Small intestine (tissue), 7 donors: ENCODE results near the gene COQ8B. TPM values are rescaled to one million over a fixed set of nuclear protein-coding genes. Genes with fewer than 3 reads are reported as not detected.

Experiments used
- DNase-seq, 2 donors: peaks; one replicate each; pipeline versions ENCODE4 v3.0.0 to v3.0.0-alpha.2; 2013
- FAIRE-seq: peaks from 2 replicates; lab custom pipeline; 2012; peaks lifted over from hg19 to GRCh38; lab: Jason Lieb, UNC
- H3K27ac ChIP-seq, 3 donors: one replicate each; pipeline ENCODE4 v1.5.1; 2013; ENCODE audit warnings: low read length in 2 of 3, mild to moderate bottlenecking in 2 of 3, control low read depth in 1 of 3, inconsistent platforms in 1 of 3, low read depth in 1 of 3, moderate library complexity in 1 of 3
- H3K27me3 ChIP-seq, 3 donors: one replicate each; pipeline ENCODE4 v1.6.1; 2013; ENCODE audit warnings: low read length in 3 of 3, inconsistent platforms in 1 of 3; ENCODE audit not compliant: control insufficient read depth in 3 of 3, insufficient read depth in 3 of 3
- H3K36me3 ChIP-seq, 3 donors: one replicate each; pipeline ENCODE4 v1.6.1; 2013; ENCODE audit warnings: low read length in 3 of 3, inconsistent platforms in 1 of 3, low read depth in 1 of 3, mild to moderate bottlenecking in 1 of 3, moderate library complexity in 1 of 3; ENCODE audit not compliant: control insufficient read depth in 3 of 3, insufficient read depth in 2 of 3
- H3K4me1 ChIP-seq, 3 donors: one replicate each; pipeline ENCODE4 v1.6.1; 2013; ENCODE audit warnings: low read length in 2 of 3, inconsistent platforms in 1 of 3, low read depth in 1 of 3, mild to moderate bottlenecking in 1 of 3, moderate library complexity in 1 of 3; ENCODE audit not compliant: control insufficient read depth in 3 of 3, insufficient read depth in 2 of 3
- H3K4me3 ChIP-seq, 3 donors: one replicate each; pipeline ENCODE4 v1.5.1; 2013; ENCODE audit warnings: low read length in 3 of 3, control low read depth in 1 of 3, inconsistent platforms in 1 of 3, low read depth in 1 of 3, mild to moderate bottlenecking in 1 of 3, moderate library complexity in 1 of 3
- H3K9me3 ChIP-seq, 2 donors: one replicate each; pipeline ENCODE4 v1.6.1; 2013; ENCODE audit warnings: low read depth in 1 of 2, low read length in 1 of 2; ENCODE audit not compliant: control insufficient read depth in 2 of 2, insufficient read depth in 1 of 2
- WGBS, 3 donors: extraction: QIAGEN DNeasy Blood & Tissue Kit; methylation state at CpG; one replicate each; pipeline ENCODE4 v1.1.7; 2013; 5-methylcytosine and 5-hydroxymethylcytosine counted together
- polyA plus RNA-seq, 4 donors: library from polyadenylated mRNA; stranded (reverse) in 3 of 4; unstranded in 1 of 4; fragments of 200-250 nt in 3 of 4; fragments of 120-200 nt in 1 of 4; gene quantifications; one replicate each; pipeline versions ENCODE4 v1.2.1 to v1.2.3, GENCODE V29; 2013
- donor health status: healthy with polysubstance abuse.
- donor health status: control.
- donor health status: control.
- donor health status: Bipolar disorder and iron deficiency.
- donor health status: healthy.

Gene COQ8B
- polyA plus RNA-seq, 4 donors, result 29.2 to 45.5 (median 42.8) TPM

- Histone ChIP-seq H3K27me3 (no peaks in the 10 kb centered on the region), H3K36me3 (peaks cover 11 to 76% (median 26%) of the 10 kb centered on the region in 3 donors), H3K4me3 (no peak overlapping the region), H3K9me3 (no peaks in the 10 kb centered on the region), H3K27ac (peak overlapping the region in 1 of 3 donors; percentile 12), H3K4me1 (peaks cover 0 to 19% (median 11%) of the 10 kb centered on the region in 3 donors)
- FAIRE-seq, result no peak
- 62 to 76% (median 72%) methylated on average over 10 to 11 of the region's 11 CpGs for WGBS, 3 donors
- no peak for DNase-seq
These were observed 39.9 kb upstream of the COQ8B start for GRCh38 chr19:40756502-40757110.

DNA sequence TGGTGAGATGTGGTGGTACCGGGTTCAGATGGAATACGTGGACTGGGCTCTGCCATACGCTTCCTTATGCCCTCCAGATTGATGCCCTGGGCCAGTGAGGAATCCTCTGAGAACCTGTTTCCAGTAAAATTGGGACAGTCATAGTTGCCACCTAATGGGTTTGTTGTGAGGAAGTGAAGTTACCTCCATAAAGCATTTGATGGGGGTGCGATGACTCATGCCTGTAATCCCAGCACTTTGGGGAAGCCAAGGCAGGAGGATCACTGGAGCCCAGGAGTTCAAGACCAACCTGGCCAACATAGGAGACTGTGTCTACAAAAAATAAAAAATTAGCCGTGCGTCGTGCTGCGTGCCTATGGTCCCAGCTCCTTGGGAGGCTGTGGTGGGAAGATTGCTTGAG, 39.1 kb upstream of the COQ8B start:
- Histone ChIP-seq H3K4me3 (no peak overlapping the region), H3K9me3 (no peaks in the 10 kb centered on the region), H3K27ac (peak overlapping the region in 1 of 3 donors; percentile 19), H3K4me1 (peaks cover 0 to 19% (median 11%) of the 10 kb centered on the region in 3 donors), H3K36me3 (peaks cover 7 to 70% (median 20%) of the 10 kb centered on the region in 3 donors), H3K27me3 (no peaks in the 10 kb centered on the region)
- WGBS, 3 donors, result 95% methylated on average over 8 of the region's 8 CpGs
- no peak for FAIRE-seq
- no peak for DNase-seq

DNA sequence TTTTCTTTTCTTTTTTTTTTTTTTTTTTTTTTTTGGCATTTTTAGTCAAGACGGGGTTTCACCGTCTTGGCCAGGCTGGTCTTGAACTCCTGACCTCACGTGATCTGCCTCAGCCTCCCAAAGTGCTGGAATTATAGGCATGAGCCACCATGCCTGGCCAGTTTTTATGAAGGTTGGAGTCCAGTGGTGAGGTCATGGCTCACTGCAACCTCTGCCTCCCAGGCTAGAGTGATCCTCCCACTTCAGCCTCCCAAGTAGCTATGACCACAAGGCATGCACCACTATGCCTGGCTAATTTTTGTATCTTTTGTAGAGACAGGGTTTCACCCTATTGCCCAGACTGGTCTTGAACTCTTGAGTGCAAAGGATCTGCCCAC, 38.5 kb upstream of the COQ8B start:
- WGBS, 3 donors, result 59 to 66% (median 65%) methylated on average over 3 of the region's 3 CpGs
- peaks cover 7 to 65% (median 16%) of the 10 kb centered on the region in 3 donors for H3K36me3 ChIP-seq
- H3K27ac ChIP-seq, result peak overlapping the region; percentile 40 to 94 (median 83)
- no peaks in the 10 kb centered on the region for H3K27me3 ChIP-seq
- DNase-seq, result no peak
- no peak overlapping the region for H3K4me3 ChIP-seq
- H3K4me1 ChIP-seq, result peaks cover 0 to 19% (median 11%) of the 10 kb centered on the region in 3 donors
- H3K9me3 ChIP-seq, result no peaks in the 10 kb centered on the region
- no peak for FAIRE-seq

DNA sequence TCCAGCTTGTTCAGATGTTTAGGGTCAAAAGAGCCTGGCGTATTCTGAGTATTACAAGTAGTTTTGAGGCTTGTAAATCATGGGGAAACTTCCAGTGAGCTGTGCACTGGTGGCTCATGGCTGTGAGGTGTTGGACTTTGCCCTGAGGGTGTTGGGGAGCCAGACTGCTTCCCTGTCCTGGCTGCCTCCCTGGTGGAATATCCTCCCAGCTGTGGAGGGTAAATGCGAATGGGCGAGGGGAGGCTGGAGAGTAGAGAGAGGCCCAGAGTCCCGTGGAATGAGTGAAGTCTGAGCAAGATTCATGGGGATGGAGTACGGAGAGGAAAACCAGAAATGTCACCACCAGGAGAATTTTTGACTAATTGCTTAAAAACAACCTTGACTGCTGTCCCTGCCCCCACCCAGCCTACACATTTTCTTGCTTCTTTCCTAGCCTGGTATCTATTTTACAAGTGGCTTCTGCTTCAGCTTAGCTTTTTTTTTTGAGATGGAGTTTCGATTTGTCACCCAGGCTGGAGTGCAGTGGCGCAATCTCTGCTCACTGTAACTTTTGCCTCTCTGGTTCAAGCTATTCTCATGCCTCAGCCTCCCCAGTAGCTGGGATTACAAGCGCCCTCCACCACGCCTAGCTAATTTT, 38.0 kb upstream of the COQ8B start:
- Histone ChIP-seq H3K27me3 (no peaks in the 10 kb centered on the region), H3K27ac (peak overlapping the region; percentile 83 to 95 (median 94)), H3K9me3 (no peaks in the 10 kb centered on the region), H3K4me3 (peak overlapping the region in 2 of 3 donors; percentile 11 to 42), H3K36me3 (peaks cover 5 to 60% (median 16%) of the 10 kb centered on the region in 3 donors), H3K4me1 (peaks cover 0 to 23% (median 11%) of the 10 kb centered on the region in 3 donors)
- DNase-seq (peak; percentile 88 to 92), FAIRE-seq (no peak)
- WGBS, 3 donors, result 25 to 50% (median 30%) methylated on average over 9 of the region's 9 CpGs

DNA sequence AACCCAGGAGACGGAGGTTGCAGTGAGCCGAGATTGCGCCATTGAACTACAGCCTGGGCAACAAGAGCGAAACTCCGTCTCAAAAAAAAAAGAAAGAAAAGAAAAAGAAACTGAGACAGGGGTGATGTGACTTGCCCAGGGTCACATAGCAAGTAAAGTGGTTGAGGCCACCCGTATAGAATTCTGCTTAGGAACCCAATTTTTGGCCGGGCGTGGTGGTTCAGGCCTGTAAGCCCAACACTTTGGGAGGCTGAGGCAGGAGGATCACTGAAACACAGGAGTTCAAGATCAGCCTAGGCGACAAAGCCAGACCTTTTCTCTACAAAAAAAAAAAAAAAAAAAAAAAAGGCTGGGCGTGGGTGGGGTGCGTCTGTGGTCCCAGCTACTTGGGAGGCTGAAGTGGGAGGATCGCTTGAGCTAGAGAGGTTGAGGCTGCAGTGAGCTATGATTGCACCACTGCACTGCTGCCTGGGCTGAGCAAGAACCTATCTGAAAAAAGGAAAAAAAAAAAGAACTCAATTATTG, 35.6 kb upstream of the COQ8B start:
- peaks cover 3 to 46% (median 7%) of the 10 kb centered on the region in 3 donors for H3K36me3 ChIP-seq
- peaks cover 0 to 30% (median 13%) of the 10 kb centered on the region in 3 donors for H3K4me1 ChIP-seq
- 7 to 41% (median 20%) methylated on average over 12 of the region's 12 CpGs for WGBS, 3 donors
- DNase-seq, result no peak
- H3K27ac ChIP-seq, result peak overlapping the region; percentile 75 to 96 (median 93)
- H3K9me3 ChIP-seq, result no peaks in the 10 kb centered on the region
- peak overlapping the region; percentile 33 to 73 (median 73) for H3K4me3 ChIP-seq
- FAIRE-seq, result no peak
- no peaks in the 10 kb centered on the region for H3K27me3 ChIP-seq

DNA sequence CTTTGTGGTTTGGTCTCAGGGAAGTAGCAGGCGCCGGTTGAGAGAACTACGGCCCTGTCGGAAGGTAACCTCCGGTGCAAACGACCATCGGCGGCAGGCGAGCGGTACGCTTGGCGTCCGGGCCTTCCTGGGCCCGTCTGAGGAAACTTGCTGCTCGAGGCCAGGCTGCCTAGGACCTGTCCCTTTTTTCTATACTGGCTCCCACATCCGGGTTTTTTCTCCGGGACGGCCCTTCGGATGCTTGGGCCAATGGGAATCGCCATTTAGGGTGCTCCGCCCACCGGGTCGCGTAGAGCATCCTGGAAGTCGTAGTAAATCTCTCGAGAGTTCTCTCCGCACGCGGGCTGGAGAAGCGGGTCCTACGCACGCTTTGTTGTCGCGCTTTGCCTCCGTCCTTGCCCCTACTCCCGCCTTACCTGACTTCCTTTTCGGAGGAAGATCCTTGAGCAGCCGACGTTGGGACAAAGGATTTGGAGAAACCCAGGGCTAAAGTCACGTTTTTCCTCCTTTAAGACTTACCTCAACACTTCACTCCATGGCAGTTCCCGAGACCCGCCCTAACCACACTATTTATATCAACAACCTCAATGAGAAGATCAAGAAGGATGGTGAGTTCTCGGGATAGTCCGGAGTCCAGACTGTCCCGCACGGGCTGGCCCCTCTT, 34.3 kb upstream of the COQ8B start, which contains the start of gene SNRPA:
SNRPA (plus strand) TSS at position 330 of the 664 bp plus-strand sequence; CDS start at position 536, 206 bp downstream.
- Histone ChIP-seq H3K9me3 (no peaks in the 10 kb centered on the region), H3K4me1 (peaks cover 0 to 30% (median 10%) of the 10 kb centered on the region in 3 donors), H3K27ac (peak within 1 kb of the TSS; percentile 87 to 96 (median 93)), H3K36me3 (peaks cover 0 to 34% (median under 1%) of the 10 kb centered on the region in 3 donors), H3K4me3 (peak within 1 kb of the TSS; percentile 71 to 73 (median 73)), H3K27me3 (no peaks in the 10 kb centered on the region)
- DNase-seq (peak; percentile 99), FAIRE-seq (no peak)
- WGBS, 3 donors, result 0 to 1% (median 0%) methylated on average over 43 to 46 of the region's 46 CpGs

DNA sequence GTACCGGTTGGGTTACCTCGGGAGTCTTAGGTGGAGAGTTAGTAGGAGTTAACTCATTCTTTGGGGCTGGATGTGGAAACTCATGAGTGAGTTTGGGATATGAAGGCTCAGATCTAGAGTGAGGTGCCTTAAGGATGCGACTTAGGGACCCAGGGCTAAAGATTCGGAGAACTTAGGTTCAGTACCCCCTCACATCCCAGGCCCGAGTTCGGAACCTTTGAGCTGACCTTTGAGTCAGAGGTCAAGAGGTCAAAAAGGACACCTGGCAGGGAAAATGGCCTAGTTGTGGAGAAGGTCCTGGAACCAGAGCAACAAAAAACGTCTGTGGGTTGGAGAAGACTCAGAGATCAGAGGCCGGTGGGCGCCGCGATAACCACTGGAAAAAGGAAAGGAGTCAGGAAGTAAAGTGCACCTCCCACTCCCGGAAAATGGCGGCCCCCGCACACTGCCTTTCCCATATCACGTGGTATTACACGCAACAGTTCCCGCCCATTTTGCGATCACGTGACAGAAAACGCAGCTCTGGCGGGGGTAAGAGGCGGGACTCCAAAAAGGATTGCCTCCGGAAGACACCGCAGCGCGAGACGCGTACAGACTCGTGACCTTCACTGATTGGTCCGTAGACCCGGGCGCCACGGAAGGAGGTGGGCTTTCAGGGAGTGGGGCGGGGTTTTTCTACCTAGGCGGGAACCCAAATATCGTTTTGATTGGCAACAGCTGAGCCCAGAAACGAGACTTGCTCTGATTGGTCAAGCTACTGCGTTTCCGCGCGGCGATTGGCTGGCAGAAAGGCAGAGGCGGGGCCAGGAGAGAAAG, 33.6 kb upstream of the COQ8B start, which contains the start of gene ACTMAP:
ACTMAP (minus strand) TSS at position 420 of the 816 bp plus-strand sequence. CDS start 674 bp downstream, outside the sequence.
- Histone ChIP-seq H3K27ac (peak within 1 kb of the TSS; percentile 87 to 96 (median 93)), H3K27me3 (no peaks in the 10 kb centered on the region), H3K4me1 (peaks cover 0 to 32% (median 3%) of the 10 kb centered on the region in 3 donors), H3K9me3 (no peaks in the 10 kb centered on the region), H3K4me3 (peak within 1 kb of the TSS; percentile 71 to 73 (median 73)), H3K36me3 (peaks cover 0 to 28% (median 0%) of the 10 kb centered on the region in 3 donors)
- 0% methylated on average over 43 of the region's 43 CpGs for WGBS, 3 donors
- FAIRE-seq, result peak; percentile 89
- DNase-seq, result peak; percentile 100
